K562 (cell line): Measurements from ENCODE around the gene HPN. TPM values are rescaled to one million over a fixed set of nuclear protein-coding genes. Genes with fewer than 3 reads are reported as not detected.

Experiments
- ADNP ChIP-seq: fragments of 200-800 bp; sonication (Bioruptor generic); IDR thresholded peaks from 2 replicates; pipeline ENCODE4 v1.6.1; 2016; ENCODE audit warnings: missing genetic modification characterization, missing compliant biosample characterization
- BRD9 ChIP-seq: fragments of 450-650 bp; IDR thresholded peaks from 2 replicates; pipeline ENCODE4 v1.6.1; 2018; ENCODE audit warnings: low read depth; ENCODE audit not compliant: partially characterized antibody
- MTA3 ChIP-seq: fragments of 450-650 bp; formaldehyde crosslinking; IDR thresholded peaks from 2 replicates; pipeline ENCODE4 v1.6.1; 2017; ENCODE audit warnings: mild to moderate bottlenecking, borderline replicate concordance
- NBN ChIP-seq: fragments of 450-650 bp; IDR thresholded peaks from 2 replicates; pipeline ENCODE4 v1.6.1; 2016; ENCODE audit warnings: low read depth, mild to moderate bottlenecking
- NFATC3 ChIP-seq: fragments of 450-650 bp; IDR thresholded peaks from 2 replicates; pipeline ENCODE4 v1.6.1; 2017; ENCODE audit warnings: mild to moderate bottlenecking
- NRF1 ChIP-seq, 2 experiments: fragments of 450-650 bp; IDR thresholded peaks in 1 of 2; conservative IDR thresholded peaks in 1 of 2; 2 replicates each; pipeline ENCODE4 v1.6.1; 2014; ENCODE audit warnings: mild to moderate bottlenecking in 2 of 2
- RAD21 ChIP-seq, 2 experiments: fragments of 250-450 bp in 1 of 2; fragments of 450-650 bp in 1 of 2; sonication (Bioruptor Pico) in 1 of 2; formaldehyde crosslinking in 1 of 2; IDR thresholded peaks in 1 of 2; conservative IDR thresholded peaks in 1 of 2; 2 replicates each; pipeline versions ENCODE4 v1.4.0 to v1.8.0; 2020 to 2022; ENCODE audit warnings: mild to moderate bottlenecking in 2 of 2, moderate library complexity in 1 of 2
- RBM25 ChIP-seq: fragments of 200-400 bp; formaldehyde crosslinking; IDR thresholded peaks from 2 replicates; pipeline ENCODE4 v1.6.1; 2018; ENCODE audit warnings: low read length, low read depth, moderate library complexity; ENCODE audit not compliant: severe bottlenecking
- SNRNP70 ChIP-seq: fragments of 200-400 bp; formaldehyde crosslinking; optimal IDR thresholded peaks from 2 replicates; pipeline ENCODE3; 2017; ENCODE audit warnings: low read depth, low read length
- ZFP36 ChIP-seq: fragments of 150-350 bp; IDR thresholded peaks from 2 replicates; pipeline ENCODE4 v1.6.1; 2018; ENCODE audit warnings: low read length, low read depth; ENCODE audit not compliant: partially characterized antibody
- polyA plus RNA-seq, 8 experiments: library from polyadenylated mRNA; depleted of rRNA in 4 of 8; stranded (reverse) in 5 of 8; unstranded in 3 of 8; fragments of >200 nt; fragmentation: Nextera tagmentation in 2 of 8; fragmentation: Illumina TruSeq in 1 of 8; extraction: Ambion mirVana in 2 of 8; extraction: Trizol in 1 of 8; gene quantifications; 2 replicates each; pipeline versions ENCODE4 v1.2.1 to v1.2.3, GENCODE V29; 2011 to 2014; ENCODE audit warnings: inconsistent platforms in 1 of 8, missing spikeins in 1 of 8
- total RNA-seq, 7 experiments: library from RNA; depleted of rRNA in 6 of 7; stranded (reverse); fragments of >200 nt in 6 of 7; fragmentation: Illumina TruSeq in 2 of 7; extraction: Trizol in 2 of 7; gene quantifications; 2 replicates each; pipeline versions ENCODE4 v1.2.1 to v1.2.3, GENCODE V29; 2011 to 2021; ENCODE audit warnings: low replicate concordance in 1 of 7
- TF ChIP-seq, protein P1 (sequence below): fragments of 450-650 bp; formaldehyde crosslinking; IDR thresholded peaks from 2 replicates; pipeline ENCODE4 v1.4.0; 2022; ENCODE audit warnings: missing genetic modification characterization
- TF ChIP-seq, protein P2 (sequence below): sonication (generic); formaldehyde crosslinking; IDR thresholded peaks from 2 replicates; pipeline ENCODE4 v1.8.0; 2022; ENCODE audit warnings: missing genetic modification reagents, mild to moderate bottlenecking, moderate library complexity, borderline replicate concordance
- TF ChIP-seq, protein P3 (sequence below), 2 experiments: IDR thresholded peaks in 1 of 2; conservative IDR thresholded peaks in 1 of 2; 2 replicates each; pipeline ENCODE4 v1.6.1; 2016; ENCODE audit warnings: low read depth in 2 of 2, mild to moderate bottlenecking in 1 of 2, missing compliant biosample characterization in 1 of 2, missing genetic modification characterization in 1 of 2, moderate library complexity in 1 of 2
- TF ChIP-seq, protein P4 (sequence below): fragments of 450-650 bp; IDR thresholded peaks from 2 replicates; pipeline ENCODE4 v1.6.1; 2018; ENCODE audit not compliant: partially characterized antibody
- TF ChIP-seq, protein P5 (sequence below): sonication (generic); formaldehyde crosslinking; IDR thresholded peaks from 2 replicates; pipeline ENCODE4 v1.8.0; 2023; ENCODE audit warnings: mild to moderate bottlenecking, missing genetic modification reagents

Gene HPN
- total and polyA plus RNA-seq, 9 of the 15 experiments (the other 6 are each of a cell fraction or from before 2014, with no cell fraction given) = 0.10 to 0.20 TPM; not detected in 7

DNA sequence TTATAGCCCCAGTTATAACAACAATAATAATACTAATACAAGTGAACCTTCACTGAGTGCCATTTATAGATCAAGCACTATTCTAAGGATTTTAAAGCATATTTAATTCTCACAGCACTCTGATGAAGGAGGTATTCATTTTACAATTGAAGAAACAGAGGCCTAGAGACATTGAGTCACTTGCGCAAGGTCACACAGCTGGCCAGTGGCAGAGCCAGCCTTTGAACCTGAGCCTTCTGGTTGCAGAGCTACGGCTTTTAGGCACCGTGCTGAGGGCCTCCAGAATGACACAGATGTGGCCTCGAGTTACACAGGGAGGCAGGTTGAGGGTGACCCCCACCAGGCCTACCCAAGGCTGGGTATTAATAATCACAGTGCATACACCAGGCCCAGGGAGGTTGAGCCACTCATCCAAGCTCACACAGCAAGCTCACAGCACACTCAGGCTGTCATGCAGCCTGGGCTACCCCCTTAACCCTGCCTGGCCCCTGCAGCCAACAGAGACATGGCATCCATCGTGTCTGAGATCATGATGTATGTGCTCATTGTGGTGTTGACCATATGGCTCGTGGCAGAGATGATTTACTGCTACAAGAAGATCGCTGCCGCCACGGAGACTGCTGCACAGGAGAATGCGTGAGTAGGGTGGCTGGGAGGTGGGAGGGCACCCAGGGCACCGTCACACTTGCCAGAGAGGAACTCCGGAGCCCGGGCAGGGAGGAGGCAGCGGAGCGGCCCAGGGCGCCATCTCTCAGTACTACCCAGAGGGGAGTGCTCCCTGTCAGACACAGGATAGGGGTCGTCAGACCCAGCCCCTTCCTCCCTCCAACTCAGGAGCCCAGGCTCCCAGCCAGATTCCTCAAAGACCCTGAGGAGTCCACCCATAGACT is 2.7 kb upstream of the HPN start (continued):
- TF ChIP-seq, protein P1, sequence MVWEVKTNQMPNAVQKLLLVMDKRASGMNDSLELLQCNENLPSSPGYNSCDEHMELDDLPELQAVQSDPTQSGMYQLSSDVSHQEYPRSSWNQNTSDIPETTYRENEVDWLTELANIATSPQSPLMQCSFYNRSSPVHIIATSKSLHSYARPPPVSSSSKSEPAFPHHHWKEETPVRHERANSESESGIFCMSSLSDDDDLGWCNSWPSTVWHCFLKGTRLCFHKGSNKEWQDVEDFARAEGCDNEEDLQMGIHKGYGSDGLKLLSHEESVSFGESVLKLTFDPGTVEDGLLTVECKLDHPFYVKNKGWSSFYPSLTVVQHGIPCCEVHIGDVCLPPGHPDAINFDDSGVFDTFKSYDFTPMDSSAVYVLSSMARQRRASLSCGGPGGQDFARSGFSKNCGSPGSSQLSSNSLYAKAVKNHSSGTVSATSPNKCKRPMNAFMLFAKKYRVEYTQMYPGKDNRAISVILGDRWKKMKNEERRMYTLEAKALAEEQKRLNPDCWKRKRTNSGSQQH (CRISPR knock-in tag) = no peak
- TF ChIP-seq RBM25 (peak; percentile 56), NBN (no peak), NFATC3 (no peak), BRD9 (peak; percentile 93), ADNP (tag) (peak; percentile 45; the same call in 1 of the 2 replicates), ZFP36 (peak; percentile 77), SNRNP70 (no peak), NRF1 (conservative IDR thresholded peaks at IDR 0.05 in 1 of 2, IDR thresholded peaks at IDR 0.05 in 1 of 2) (no peak), RAD21 (CRISPR knock-in tag; conservative IDR thresholded peaks at IDR 0.05 in 1 of 2, IDR thresholded peaks at IDR 0.05 in 1 of 2) (no peak), MTA3 (no peak)
- TF ChIP-seq, protein P2, sequence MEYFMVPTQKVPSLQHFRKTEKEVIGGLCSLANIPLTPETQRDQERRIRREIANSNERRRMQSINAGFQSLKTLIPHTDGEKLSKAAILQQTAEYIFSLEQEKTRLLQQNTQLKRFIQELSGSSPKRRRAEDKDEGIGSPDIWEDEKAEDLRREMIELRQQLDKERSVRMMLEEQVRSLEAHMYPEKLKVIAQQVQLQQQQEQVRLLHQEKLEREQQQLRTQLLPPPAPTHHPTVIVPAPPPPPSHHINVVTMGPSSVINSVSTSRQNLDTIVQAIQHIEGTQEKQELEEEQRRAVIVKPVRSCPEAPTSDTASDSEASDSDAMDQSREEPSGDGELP = peak; percentile 24; the same call in 1 of the 2 replicates
- TF ChIP-seq, protein P3, sequence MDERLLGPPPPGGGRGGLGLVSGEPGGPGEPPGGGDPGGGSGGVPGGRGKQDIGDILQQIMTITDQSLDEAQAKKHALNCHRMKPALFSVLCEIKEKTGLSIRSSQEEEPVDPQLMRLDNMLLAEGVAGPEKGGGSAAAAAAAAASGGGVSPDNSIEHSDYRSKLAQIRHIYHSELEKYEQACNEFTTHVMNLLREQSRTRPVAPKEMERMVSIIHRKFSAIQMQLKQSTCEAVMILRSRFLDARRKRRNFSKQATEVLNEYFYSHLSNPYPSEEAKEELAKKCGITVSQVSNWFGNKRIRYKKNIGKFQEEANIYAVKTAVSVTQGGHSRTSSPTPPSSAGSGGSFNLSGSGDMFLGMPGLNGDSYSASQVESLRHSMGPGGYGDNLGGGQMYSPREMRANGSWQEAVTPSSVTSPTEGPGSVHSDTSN (CRISPR knock-in tag; IDR thresholded peaks at IDR 0.05; ENCODE audit: low read depth) = no peak
- TF ChIP-seq, protein P3 (tag; conservative IDR thresholded peaks at IDR 0.05; ENCODE audit: low read depth) = peak; percentile 80
- TF ChIP-seq, protein P4, sequence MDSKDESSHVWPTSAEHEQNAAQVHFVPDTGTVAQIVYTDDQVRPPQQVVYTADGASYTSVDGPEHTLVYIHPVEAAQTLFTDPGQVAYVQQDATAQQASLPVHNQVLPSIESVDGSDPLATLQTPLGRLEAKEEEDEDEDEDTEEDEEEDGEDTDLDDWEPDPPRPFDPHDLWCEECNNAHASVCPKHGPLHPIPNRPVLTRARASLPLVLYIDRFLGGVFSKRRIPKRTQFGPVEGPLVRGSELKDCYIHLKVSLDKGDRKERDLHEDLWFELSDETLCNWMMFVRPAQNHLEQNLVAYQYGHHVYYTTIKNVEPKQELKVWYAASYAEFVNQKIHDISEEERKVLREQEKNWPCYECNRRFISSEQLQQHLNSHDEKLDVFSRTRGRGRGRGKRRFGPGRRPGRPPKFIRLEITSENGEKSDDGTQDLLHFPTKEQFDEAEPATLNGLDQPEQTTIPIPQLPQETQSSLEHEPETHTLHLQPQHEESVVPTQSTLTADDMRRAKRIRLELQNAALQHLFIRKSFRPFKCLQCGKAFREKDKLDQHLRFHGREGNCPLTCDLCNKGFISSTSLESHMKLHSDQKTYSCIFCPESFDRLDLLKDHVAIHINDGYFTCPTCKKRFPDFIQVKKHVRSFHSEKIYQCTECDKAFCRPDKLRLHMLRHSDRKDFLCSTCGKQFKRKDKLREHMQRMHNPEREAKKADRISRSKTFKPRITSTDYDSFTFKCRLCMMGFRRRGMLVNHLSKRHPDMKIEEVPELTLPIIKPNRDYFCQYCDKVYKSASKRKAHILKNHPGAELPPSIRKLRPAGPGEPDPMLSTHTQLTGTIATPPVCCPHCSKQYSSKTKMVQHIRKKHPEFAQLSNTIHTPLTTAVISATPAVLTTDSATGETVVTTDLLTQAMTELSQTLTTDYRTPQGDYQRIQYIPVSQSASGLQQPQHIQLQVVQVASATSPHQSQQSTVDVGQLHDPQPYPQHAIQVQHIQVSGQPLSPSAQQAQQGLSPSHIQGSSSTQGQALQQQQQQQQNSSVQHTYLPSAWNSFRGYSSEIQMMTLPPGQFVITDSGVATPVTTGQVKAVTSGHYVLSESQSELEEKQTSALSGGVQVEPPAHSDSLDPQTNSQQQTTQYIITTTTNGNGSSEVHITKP = peak; percentile 30
- TF ChIP-seq, protein P5, sequence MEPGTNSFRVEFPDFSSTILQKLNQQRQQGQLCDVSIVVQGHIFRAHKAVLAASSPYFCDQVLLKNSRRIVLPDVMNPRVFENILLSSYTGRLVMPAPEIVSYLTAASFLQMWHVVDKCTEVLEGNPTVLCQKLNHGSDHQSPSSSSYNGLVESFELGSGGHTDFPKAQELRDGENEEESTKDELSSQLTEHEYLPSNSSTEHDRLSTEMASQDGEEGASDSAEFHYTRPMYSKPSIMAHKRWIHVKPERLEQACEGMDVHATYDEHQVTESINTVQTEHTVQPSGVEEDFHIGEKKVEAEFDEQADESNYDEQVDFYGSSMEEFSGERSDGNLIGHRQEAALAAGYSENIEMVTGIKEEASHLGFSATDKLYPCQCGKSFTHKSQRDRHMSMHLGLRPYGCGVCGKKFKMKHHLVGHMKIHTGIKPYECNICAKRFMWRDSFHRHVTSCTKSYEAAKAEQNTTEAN (CRISPR knock-in tag) = no peak
